Keratinocyte (primary cell): Measurements from ENCODE around the gene HOXB5.

Source experiments
- CTCF ChIP-seq, 3 experiments: IDR thresholded peaks in 1 of 3; conservative IDR thresholded peaks in 1 of 3; optimal IDR thresholded peaks in 1 of 3; 2 replicates in 2 of 3; 3 replicates in 1 of 3; pipeline versions ENCODE3 to v1.5.1; 2011; ENCODE audit warnings: low read length in 3 of 3, mild to moderate bottlenecking in 3 of 3, moderate library complexity in 2 of 3, control low read depth in 1 of 3, inconsistent platforms in 1 of 3; ENCODE audit not compliant: insufficient read depth in 2 of 3; ENCODE audit errors: extremely low read depth in 1 of 3
- EZH2 ChIP-seq: IDR thresholded peaks from one replicate; pipeline ENCODE4 v1.6.1; 2012; ENCODE audit warnings: inconsistent platforms, mild to moderate bottlenecking, low read length, moderate library complexity

DNA sequence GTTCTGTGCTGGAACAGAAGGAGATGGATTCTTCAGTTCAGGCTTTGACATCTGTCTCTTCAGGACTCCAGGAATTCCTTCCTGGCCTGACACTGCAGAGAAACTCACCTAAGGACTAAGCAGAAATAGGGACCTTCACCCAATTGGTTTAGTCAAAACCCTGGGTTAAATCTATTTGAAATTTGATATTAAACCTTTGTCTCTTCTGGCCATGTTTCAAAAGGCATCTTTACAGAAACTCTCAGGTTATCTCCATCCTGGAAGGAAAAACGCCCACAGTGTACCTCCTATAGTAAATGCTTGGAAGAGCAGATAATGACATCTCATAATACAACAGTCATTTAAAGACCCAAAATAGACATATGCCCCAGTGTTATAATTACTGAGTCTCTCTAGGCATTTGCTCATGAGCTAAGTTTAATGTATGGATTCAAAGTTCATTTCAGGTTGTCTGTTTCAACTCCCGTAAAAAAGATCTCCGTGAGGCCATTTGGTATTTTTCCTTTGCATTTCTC lies 9.8 kb downstream of the HOXB5 start:
- TF ChIP-seq CTCF (optimal IDR thresholded peaks at IDR 0.05 in 1 of 3, IDR thresholded peaks at IDR 0.05 in 1 of 3, conservative IDR thresholded peaks at IDR 0.05 in 1 of 3; ENCODE audit: extremely low read depth in 1 of 3, insufficient read depth in 2 of 3, low read length in 3 of 3) (no peak), EZH2 (no peak)
